Endothelial cell of umbilical vein (primary cell): ENCODE results near the gene SEZ6L. TPM values are rescaled to one million over a fixed set of nuclear protein-coding genes. Genes with fewer than 3 reads are reported as not detected.

Experiments used
- BruUV-seq: library from RNA; stranded (reverse); fragments of 400-500 nt; replicated peaks from 2 replicates; lab custom pipeline; 2021; lab: Mats Ljungman, UMichigan
- CTCF ChIA-PET: fragments of 300-600, 350-600 bp; sonication (Branson Sonifier 250); formaldehyde crosslinking; loops from one replicate; lab custom pipeline; 2021; ENCODE audit warnings: antibody characterized with exemption, inconsistent platforms; lab: Charles Lee
- POLR2A ChIA-PET: fragments of 300-600, 350-600 bp; sonication (Branson Sonifier 250); formaldehyde crosslinking; loops from one replicate; lab custom pipeline; 2021; ENCODE audit warnings: antibody characterized with exemption, inconsistent platforms; lab: Charles Lee
- DNase-seq: peaks from one replicate; pipeline ENCODE4 v3.0.0-alpha.2; 2011; ENCODE audit warnings: low read depth, low spot score
- FAIRE-seq: peaks from 2 replicates; lab custom pipeline; 2011; peaks lifted over from hg19 to GRCh38; lab: Jason Lieb, UNC
- H2AFZ ChIP-seq: 2 replicates; pipeline ENCODE4 v1.6.0; 2012; ENCODE audit warnings: low read depth, low read length, control low read depth, inconsistent platforms
- H3K27ac ChIP-seq: 2 replicates; pipeline ENCODE4 v1.5.1; 2011; ENCODE audit warnings: low read depth, mild to moderate bottlenecking, control low read depth, low read length, moderate library complexity; ENCODE audit not compliant: insufficient read depth
- H3K27me3 ChIP-seq, 2 experiments: 2 replicates each; pipeline versions ENCODE4 v1.6.0 to v1.6.1; 2011; ENCODE audit warnings: low read length in 2 of 2, mixed read lengths in 1 of 2; ENCODE audit not compliant: control insufficient read depth in 2 of 2, insufficient read depth in 2 of 2
- H3K36me3 ChIP-seq, 2 experiments: 2 replicates in 1 of 2; 3 replicates in 1 of 2; pipeline ENCODE4 v1.5.1; 2011; ENCODE audit warnings: low read length in 2 of 2, mild to moderate bottlenecking in 1 of 2, moderate library complexity in 1 of 2; ENCODE audit not compliant: control insufficient read depth in 2 of 2, insufficient read depth in 2 of 2; ENCODE audit errors: extremely low read depth in 1 of 2
- H3K4me1 ChIP-seq: 3 replicates; pipeline ENCODE4 v1.5.1; 2011; ENCODE audit warnings: mild to moderate bottlenecking, low read length; ENCODE audit not compliant: control insufficient read depth, insufficient read depth; ENCODE audit errors: extremely low read depth
- H3K4me2 ChIP-seq: 2 replicates; pipeline ENCODE4 v1.6.1; 2011; ENCODE audit warnings: low read length, control low read depth, mixed read lengths; ENCODE audit not compliant: insufficient read depth
- H3K4me3 ChIP-seq, 3 experiments: fragments of 200-600 bp in 1 of 3; sonication (generic), shearing (Covaris generic) in 1 of 3; replicated peaks in 1 of 3; 2 replicates each; pipeline ENCODE4 v1.5.1; 2011 to 2016; ENCODE audit warnings: control low read depth in 3 of 3, low read length in 3 of 3, mild to moderate bottlenecking in 2 of 3, inconsistent platforms in 1 of 3, low read depth in 1 of 3, moderate library complexity in 1 of 3; ENCODE audit not compliant: insufficient read depth in 1 of 3
- H3K79me2 ChIP-seq: 2 replicates; pipeline ENCODE4 v1.6.0; 2012; ENCODE audit warnings: low read length, inconsistent platforms; ENCODE audit not compliant: control insufficient read depth, insufficient read depth
- H3K9ac ChIP-seq: replicated peaks from 2 replicates; pipeline ENCODE3; 2011; ENCODE audit warnings: low read length, control low read depth; ENCODE audit not compliant: insufficient read depth; ENCODE audit errors: extremely low read depth
- H3K9me1 ChIP-seq: replicated peaks from 3 replicates; pipeline ENCODE4 v1.6.0; 2011; ENCODE audit warnings: mild to moderate bottlenecking, low read length; ENCODE audit not compliant: control insufficient read depth, insufficient read depth; ENCODE audit errors: extremely low read depth
- H3K9me3 ChIP-seq: replicated peaks from 2 replicates; pipeline ENCODE4 v1.5.1; 2012; ENCODE audit warnings: low read length, inconsistent platforms; ENCODE audit not compliant: control insufficient read depth, insufficient read depth
- H4K20me1 ChIP-seq: replicated peaks from 2 replicates; pipeline ENCODE3; 2011; ENCODE audit warnings: mild to moderate bottlenecking, low read length; ENCODE audit not compliant: control insufficient read depth, insufficient read depth; ENCODE audit errors: extremely low read depth
- CTCF ChIP-seq, 2 donors: IDR thresholded peaks; 1 replicate in 1 of 2; 2 replicates in 1 of 2; pipeline ENCODE4 v1.5.1; 2011; ENCODE audit warnings: low read length in 2 of 2, mild to moderate bottlenecking in 2 of 2, moderate library complexity in 2 of 2, control low read depth in 1 of 2, inconsistent platforms in 1 of 2, low read depth in 1 of 2; ENCODE audit not compliant: insufficient read depth in 1 of 2; ENCODE audit errors: extremely low read depth in 1 of 2
- FOS ChIP-seq: IDR thresholded peaks from 2 replicates; pipeline ENCODE4 v1.6.1; 2011; ENCODE audit warnings: mild to moderate bottlenecking, low read length, moderate library complexity, borderline replicate concordance; ENCODE audit not compliant: insufficient read depth
- GATA2 ChIP-seq: IDR thresholded peaks from 2 replicates; pipeline ENCODE4 v1.7.0; 2011; ENCODE audit warnings: low read depth, mild to moderate bottlenecking, moderate library complexity, mixed read lengths, low read length; ENCODE audit not compliant: insufficient read length, insufficient read depth
- JUN ChIP-seq: IDR thresholded peaks from 2 replicates; pipeline ENCODE4 v1.6.1; 2011; ENCODE audit warnings: borderline replicate concordance, low read depth; ENCODE audit not compliant: insufficient read length, insufficient read depth
- POLR2A ChIP-seq: IDR thresholded peaks from 2 replicates; pipeline ENCODE4 v1.6.1; 2012; ENCODE audit warnings: low read depth, mild to moderate bottlenecking, control low read depth, low read length
- POLR2AphosphoS5 ChIP-seq: IDR thresholded peaks from 2 replicates; pipeline ENCODE4 v1.6.1; 2012; ENCODE audit warnings: low read depth, mild to moderate bottlenecking, control low read depth, low read length, moderate library complexity; ENCODE audit not compliant: insufficient read depth
- dilution Hi-C: fragments of 300-500 bp; cut with MboI; formaldehyde crosslinking; loops from one replicate; pipeline ENCODE4 v1.15.0; 2019; ENCODE audit warnings: low sequenced_read_pairs; ENCODE audit not compliant: extremely low pct_ligation_motif_present
- intact Hi-C: fragments of 100-400 bp; cut with micrococcal nuclease; formaldehyde crosslinking; loops from one replicate; pipeline ENCODE4 v1.10.0; 2022
- polyA plus RNA-seq, 4 experiments: library from polyadenylated mRNA; depleted of rRNA in 3 of 4; stranded (reverse) in 3 of 4; unstranded in 1 of 4; fragments of >200 nt; gene quantifications; 2 replicates each; pipeline versions ENCODE4 v1.2.1 to v1.2.3, GENCODE V29; 2011 to 2012; ENCODE audit warnings: missing spikeins in 1 of 4
- total RNA-seq: library from RNA; stranded (reverse); gene quantifications from 2 replicates; pipeline ENCODE4 v1.2.3, GENCODE V29; 2021

The SEZ6L gene
- total and polyA plus RNA-seq, 2 donors (not counting 3 experiments of a cell fraction or from before 2014, with no cell fraction given) = not detected

GRCh38 chr22:26394777-26395176, 225.5 kb downstream of the SEZ6L start:
- ChIA-PET CTCF (interaction anchor here (1.3 to 6.6 kb wide), 6 partner anchors 16 to 271 kb away, joined by 3 to 76 read pairs (median 5); no protein-coding TSS in a partner anchor), POLR2A (interaction anchor here (0.6 kb wide), 1 partner anchor 66 kb away, joined by 3 read pairs; no protein-coding TSS in a partner anchor)
- H3K9me3 ChIP-seq = no peaks in the 10 kb centered on the region
- BruUV-seq = no TSS peak
- no peak overlapping the region for H3K4me2 ChIP-seq
- no peaks in the 10 kb centered on the region for H4K20me1 ChIP-seq
- H3K36me3 ChIP-seq = no peaks in the 10 kb centered on the region
- intact Hi-C loops = no loop called here
- FAIRE-seq (no peak), DNase-seq (peak; percentile 47)
- no peaks in the 10 kb centered on the region for H3K79me2 ChIP-seq
- no peaks in the 10 kb centered on the region for H3K9me1 ChIP-seq
- no peak overlapping the region for H2AFZ ChIP-seq
- H3K27ac ChIP-seq = no peak overlapping the region
- no peaks in the 10 kb centered on the region for H3K4me1 ChIP-seq
- dilution Hi-C loops = no loop called here
- no peak overlapping the region for H3K4me3 ChIP-seq
- no peak overlapping the region for H3K9ac ChIP-seq
- peaks cover 2 to 4% of the 10 kb centered on the region in 2 experiments for H3K27me3 ChIP-seq
- TF ChIP-seq FOS (no peak), JUN (no peak), GATA2 (no peak), CTCF (IDR thresholded peaks at IDR 0.05; ENCODE audit: extremely low read depth in 1 of 2, insufficient read depth in 1 of 2, low read depth in 1 of 2, low read length in 2 of 2) (no peak), POLR2AphosphoS5 (no peak), POLR2A (no peak)
